NCI-H460 (cell line): ENCODE measurements around the gene RXRA. TPM values are rescaled to one million over a fixed set of nuclear protein-coding genes. Genes with fewer than 3 reads are reported as not detected.

Experiments used
- DNase-seq: peaks from one replicate; pipeline ENCODE4 v3.0.0-alpha.2; 2016; ENCODE audit warnings: low read depth; ENCODE audit errors: extremely low read depth
- total RNA-seq: library from RNA; depleted of rRNA; stranded (reverse); fragments of >200 nt; shearing (Covaris generic); gene quantifications from 2 replicates; pipeline ENCODE4 v1.2.3, GENCODE V29; 2014

Gene RXRA
- total RNA-seq, 1 experiment from 2014 or later: 29.3 TPM

DNA sequence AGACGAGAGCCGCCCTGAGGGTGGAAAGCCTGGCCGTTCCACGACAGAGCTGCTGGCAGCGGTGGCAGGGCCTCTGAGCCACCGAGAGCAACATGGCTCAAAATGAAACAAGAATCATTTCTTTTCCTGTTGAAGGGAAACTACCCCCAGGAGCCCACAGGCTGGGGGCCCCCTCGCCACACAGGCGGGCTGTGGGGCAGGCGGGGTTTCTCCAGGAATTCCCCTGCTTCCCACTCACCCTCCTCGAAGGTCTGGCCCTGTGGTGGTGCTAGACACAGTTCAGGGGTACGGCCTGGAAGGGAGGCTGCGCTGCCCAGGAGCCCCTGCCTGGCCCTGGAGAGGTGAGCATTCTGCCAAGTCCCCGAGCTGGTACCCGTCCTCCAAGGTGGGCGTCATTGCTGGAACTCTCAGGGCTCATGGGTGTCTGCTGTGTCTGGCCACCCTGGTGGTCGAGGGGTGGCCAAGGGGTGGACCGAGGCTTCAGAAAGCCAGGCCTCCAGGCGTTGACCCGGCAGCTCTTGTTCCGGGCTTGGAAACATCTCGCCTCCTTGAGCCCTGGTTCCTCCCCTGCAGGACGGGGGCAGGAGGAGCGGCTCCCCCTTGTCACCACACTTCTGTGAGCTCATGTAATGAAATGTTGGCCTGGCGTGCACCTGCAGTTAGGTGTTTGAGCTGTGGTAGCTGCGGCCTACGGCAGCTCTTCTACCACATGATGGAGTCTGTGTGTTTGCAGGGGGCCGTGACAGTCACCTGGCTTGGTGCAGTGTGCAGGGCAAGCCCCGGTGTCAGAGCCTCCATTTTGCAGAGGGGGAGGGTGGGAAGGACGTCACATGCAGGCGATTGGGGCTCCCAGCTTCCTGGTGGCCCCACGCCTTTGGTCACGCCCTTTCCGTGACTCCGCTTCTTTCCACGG is 65.3 kb downstream of the RXRA start:
- no peak for DNase-seq

- no peak for DNase-seq
Measured at GRCh38 chr9:134392900-134393299, 66.6 kb downstream of the RXRA start.

DNA sequence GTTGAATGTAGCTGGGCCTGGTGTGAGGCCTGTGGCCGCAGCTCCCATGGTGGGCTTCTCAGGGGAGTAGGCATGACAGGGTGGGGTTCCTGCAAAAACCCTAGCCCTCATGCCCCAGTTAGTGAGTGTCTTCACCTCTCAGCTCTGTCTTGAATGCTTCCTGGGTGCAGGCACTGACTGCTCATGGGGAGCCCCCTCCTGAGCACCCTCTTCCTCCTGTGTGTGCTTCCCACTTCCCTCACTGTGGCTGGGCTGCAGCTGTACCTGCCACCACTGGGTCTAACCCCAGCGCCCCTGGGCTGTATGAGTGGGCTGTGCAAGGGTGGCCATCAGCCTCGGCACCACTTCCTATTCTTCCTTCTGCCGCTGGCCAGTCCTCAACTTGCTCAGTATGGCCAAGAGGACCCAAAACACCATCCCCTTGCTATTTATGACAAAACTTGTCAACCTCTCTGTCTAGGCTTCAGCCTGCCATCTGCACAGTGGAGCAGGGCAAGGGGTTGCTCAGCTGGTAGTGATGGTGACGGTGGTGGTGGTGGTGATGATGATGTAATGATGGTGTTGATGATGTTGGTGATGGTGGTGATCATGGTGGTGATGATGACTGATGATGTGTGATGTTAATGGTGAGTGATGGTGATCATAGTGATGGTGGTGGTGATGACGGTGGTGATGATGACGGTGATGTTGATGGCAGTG is 67.5 kb downstream of the RXRA start:
- DNase-seq: no peak

GRCh38 chr9:134395002-134395517 is 68.8 kb downstream of the RXRA start:
- no peak for DNase-seq

- no peak for DNase-seq
Measured at GRCh38 chr9:134395737-134396257, 69.5 kb downstream of the RXRA start.

GRCh38 chr9:134396258-134396742 is 70.0 kb downstream of the RXRA start:
- DNase-seq: no peak

DNA sequence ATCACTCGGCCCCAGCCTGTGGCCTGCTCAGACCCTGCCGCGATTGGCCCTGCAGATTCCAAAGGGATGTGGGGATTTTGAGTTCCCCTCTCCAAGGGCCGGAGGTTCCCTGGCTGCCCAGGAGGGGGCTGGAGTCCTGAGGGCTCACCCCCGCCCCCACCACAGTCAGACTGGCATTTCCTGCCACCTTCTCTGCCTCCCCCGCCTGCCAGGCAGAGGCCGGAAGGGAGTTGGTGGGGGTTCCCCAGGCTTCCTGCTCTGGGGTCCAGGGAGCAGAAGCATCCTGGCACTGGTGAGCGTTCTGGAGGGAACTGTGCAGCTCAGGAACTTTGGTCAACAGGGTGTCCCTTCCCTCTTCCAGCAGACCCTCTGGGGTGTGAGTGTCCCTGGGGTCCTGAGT is 70.6 kb downstream of the RXRA start:
- no peak for DNase-seq

GRCh38 chr9:134398756-134399155 is 72.5 kb downstream of the RXRA start:
- DNase-seq: no peak

DNA sequence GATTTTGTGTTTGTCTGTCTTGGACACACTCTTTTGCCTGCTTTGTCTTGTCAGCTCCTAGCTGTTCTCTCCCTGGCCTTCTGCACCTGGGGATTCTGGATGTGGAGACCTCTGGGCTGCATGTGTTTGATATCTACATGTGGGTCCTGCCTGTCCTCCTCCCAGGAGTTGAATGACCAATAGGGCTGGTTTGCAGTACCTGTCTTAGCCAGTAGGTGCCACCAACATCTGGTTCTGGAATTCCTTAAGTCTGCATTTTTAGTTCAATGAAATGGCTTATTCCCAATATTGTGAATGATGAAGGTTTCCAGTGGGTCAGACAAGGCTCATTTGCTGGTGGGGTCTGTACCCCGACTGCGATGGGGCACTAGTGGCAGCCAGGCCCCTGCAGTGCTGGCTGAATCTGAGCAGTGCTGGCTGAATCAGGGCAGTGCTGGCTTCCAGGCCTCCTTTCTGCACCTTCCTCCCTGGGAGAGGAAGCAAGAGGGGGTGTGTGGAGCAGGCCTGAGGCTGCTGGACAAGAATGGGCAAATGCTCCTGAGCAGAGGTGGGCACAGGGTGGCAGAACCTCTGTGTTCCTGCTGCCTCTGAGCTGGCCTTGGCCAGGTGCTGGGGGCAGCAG is 73.3 kb downstream of the RXRA start:
- no peak for DNase-seq

- no peak for DNase-seq
Measured at GRCh38 chr9:134400283-134400682, 74.0 kb downstream of the RXRA start.

GRCh38 chr9:134401391-134401790 is 75.1 kb downstream of the RXRA start:
- DNase-seq: no peak

DNA sequence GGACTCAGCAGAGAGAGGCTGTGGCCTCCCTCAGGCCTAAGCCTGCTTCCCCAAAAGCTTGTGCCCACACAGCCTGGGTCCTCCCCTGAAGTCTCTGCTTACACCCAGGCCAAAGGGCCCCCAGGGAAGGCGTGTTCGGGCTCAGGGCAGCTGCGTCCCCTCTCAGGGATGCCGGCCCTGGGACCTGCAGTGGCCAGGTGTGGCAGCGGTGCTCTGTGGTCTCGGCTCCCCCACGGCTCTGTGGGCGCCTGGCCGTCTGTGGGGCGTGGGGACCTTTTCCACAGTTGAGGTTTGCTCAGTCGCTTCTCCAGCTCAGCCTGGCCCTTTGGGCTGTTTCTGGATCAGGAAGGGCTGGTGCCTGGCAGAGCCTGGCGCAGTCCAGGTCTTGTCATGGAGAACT is 75.9 kb downstream of the RXRA start:
- no peak for DNase-seq

GRCh38 chr9:134403292-134403681 is 77.0 kb downstream of the RXRA start:
- DNase-seq: no peak

- DNase-seq: no peak
Measured at GRCh38 chr9:134403682-134404301, 77.5 kb downstream of the RXRA start.

GRCh38 chr9:134404376-134405358 is 78.4 kb downstream of the RXRA start:
- no peak for DNase-seq

GRCh38 chr9:134405527-134405926 is 79.3 kb downstream of the RXRA start:
- DNase-seq: no peak

GRCh38 chr9:134406366-134407120 is 80.3 kb downstream of the RXRA start:
- DNase-seq: peak; percentile 59

- peak; percentile 96 for DNase-seq
Measured at GRCh38 chr9:134407121-134407779, 81.0 kb downstream of the RXRA start.
